Mucosa of descending colon (tissue), 3 donors: ENCODE data around the gene SLC25A12. TPM values are rescaled to one million over a fixed set of nuclear protein-coding genes. Genes with fewer than 3 reads are reported as not detected.
A peak's percentile ranks its signal among the peaks of the same experiment; 100 is the strongest.

Experiments used
- ATAC-seq: fragments of 200-7000 bp; cut with Tn5 transposase; one replicate; pipeline ENCODE4 v1.9.1; 2020; ENCODE audit warnings: mild to moderate bottlenecking, moderate library complexity
- DNase-seq, 3 donors: peaks; one replicate each; pipeline ENCODE4 v3.0.0-alpha.2; 2020
- H3K36me3 ChIP-seq: fragments of 200-600 bp; one replicate; pipeline ENCODE4 v1.8.0; 2021; ENCODE audit warnings: low read depth, mild to moderate bottlenecking
- H3K4me1 ChIP-seq: fragments of 200-600 bp; one replicate; pipeline ENCODE4 v1.8.0; 2021; ENCODE audit warnings: low read depth, mild to moderate bottlenecking
- H3K4me3 ChIP-seq: fragments of 200-600 bp; one replicate; pipeline ENCODE4 v1.8.0; 2021; ENCODE audit warnings: mild to moderate bottlenecking
- H3K9me3 ChIP-seq: fragments of 200-600 bp; one replicate; pipeline ENCODE4 v1.8.0; 2021; ENCODE audit warnings: mild to moderate bottlenecking
- CTCF ChIP-seq: fragments of 200-600 bp; IDR thresholded peaks from one replicate; pipeline ENCODE4 v1.8.0; 2022; ENCODE audit warnings: antibody characterized with exemption, mild to moderate bottlenecking
- intact Hi-C, 2 donors: fragments of 100-400 bp; cut with DNase I in 1 of 2; cut with micrococcal nuclease in 1 of 2; formaldehyde crosslinking; loops; one replicate each; pipeline versions ENCODE4 v1.11.0 to v1.11.1; 2022; cut with DNase I, micrococcal nuclease
- total RNA-seq, 3 donors: library from RNA; stranded (reverse); fragmentation: NEBNext Ultra II Directional in 2 of 3; extraction: Animal tissue kit (Norgen Biotek cat#: 25700) in 2 of 3; gene quantifications; one replicate each; pipeline versions ENCODE4 v1.2.1 to v1.2.4, GENCODE V29; 2021 to 2023
- donor health status: DM: no; HTN: no; CAD: no; lungs with moderate emphysema.
- donor health status: DM: no; HTN: no; CAD: no.
- donor health status: DM: no; HTN: yes; CAD: no.

Gene SLC25A12
- total RNA-seq, 3 donors from 2014 or later = 19.9 to 44.2 (median 22.3) TPM

GRCh38 chr2:171924170-171924942, 30.3 kb upstream of the SLC25A12 start:
- DNase-seq (no peak), ATAC-seq (no peak)
- H3K4me3 ChIP-seq = no peak overlapping the region
- intact Hi-C loops = no loop called here
- H3K36me3 ChIP-seq = no peaks in the 10 kb centered on the region
- peaks cover 11% of the 10 kb centered on the region for H3K4me1 ChIP-seq
- H3K9me3 ChIP-seq = no peaks in the 10 kb centered on the region
- no peak for TF ChIP-seq CTCF

- peak; percentile 12 for ATAC-seq
- no peak for TF ChIP-seq CTCF
- H3K36me3 ChIP-seq = no peaks in the 10 kb centered on the region
- H3K4me1 ChIP-seq = peaks cover 11% of the 10 kb centered on the region
- DNase-seq = peak in 1 of 3 donors; percentile 20
- H3K4me3 ChIP-seq = peak overlapping the region; percentile 65
- intact Hi-C loops = no loop called here
- H3K9me3 ChIP-seq = no peaks in the 10 kb centered on the region
Measured at GRCh38 chr2:171923206-171923605, 29.2 kb upstream of the SLC25A12 start.

- DNase-seq (peak; percentile 98 to 99 (median 98)), ATAC-seq (peak; percentile 99)
- H3K4me1 ChIP-seq = peaks cover 11% of the 10 kb centered on the region
- intact Hi-C loops = no loop called here
- H3K36me3 ChIP-seq = no peaks in the 10 kb centered on the region
- peak; percentile 11 for TF ChIP-seq CTCF
- peak within 1 kb of the TSS; percentile 65 for H3K4me3 ChIP-seq
- no peaks in the 10 kb centered on the region for H3K9me3 ChIP-seq
Measured at GRCh38 chr2:171922230-171923022, 28.4 kb upstream of the SLC25A12 start, which contains the start of gene HAT1. Gene HAT1, plus strand, starts transcription at chr2:171922461. Its CDS starts 40 bp downstream, at chr2:171922501.

DNA sequence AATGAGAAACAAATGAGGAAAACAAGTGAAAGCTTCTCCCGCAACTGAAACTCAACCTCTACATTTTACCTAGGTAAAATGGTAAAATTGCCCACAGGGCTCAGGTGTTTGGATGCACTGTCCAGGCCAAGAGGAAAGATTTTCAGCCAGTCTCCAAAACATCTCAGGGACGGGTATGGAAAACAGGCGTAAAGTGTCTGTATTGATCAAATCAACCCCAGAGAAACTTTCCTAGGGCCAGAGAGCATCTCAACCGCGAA, 27.9 kb upstream of the SLC25A12 start:
- Histone ChIP-seq H3K4me3 (no peak overlapping the region), H3K36me3 (no peaks in the 10 kb centered on the region), H3K9me3 (no peaks in the 10 kb centered on the region), H3K4me1 (peaks cover 11% of the 10 kb centered on the region)
- ATAC-seq (no peak), DNase-seq (no peak)
- TF ChIP-seq CTCF = no peak
- intact Hi-C loops = no loop called here

- intact Hi-C loops = no loop called here
Measured at GRCh38 chr2:171919453-171919852, 25.4 kb upstream of the SLC25A12 start.

More at GRCh38 chr2:171919453-171919852, 25.4 kb upstream of the SLC25A12 start:
- no peaks in the 10 kb centered on the region for H3K36me3 ChIP-seq
- H3K4me3 ChIP-seq = no peak overlapping the region
- no peak for TF ChIP-seq CTCF
- H3K4me1 ChIP-seq = peaks cover 11% of the 10 kb centered on the region
- DNase-seq = no peak
- no peak for ATAC-seq
- no peaks in the 10 kb centered on the region for H3K9me3 ChIP-seq
